GM19351 (cell line): ENCODE results near the gene JDP2.

Source experiments
- ATAC-seq: cut with Tn5 transposase; IDR thresholded peaks from one replicate; pipeline ENCODE4 v1.9.1; 2021; ENCODE audit warnings: mild to moderate bottlenecking, moderate library complexity; ENCODE audit not compliant: unreplicated experiment

JDP2 gene

GRCh38 chr14:75435473-75435872 lies 7.7 kb downstream of the JDP2 start:
- no peak for ATAC-seq

DNA sequence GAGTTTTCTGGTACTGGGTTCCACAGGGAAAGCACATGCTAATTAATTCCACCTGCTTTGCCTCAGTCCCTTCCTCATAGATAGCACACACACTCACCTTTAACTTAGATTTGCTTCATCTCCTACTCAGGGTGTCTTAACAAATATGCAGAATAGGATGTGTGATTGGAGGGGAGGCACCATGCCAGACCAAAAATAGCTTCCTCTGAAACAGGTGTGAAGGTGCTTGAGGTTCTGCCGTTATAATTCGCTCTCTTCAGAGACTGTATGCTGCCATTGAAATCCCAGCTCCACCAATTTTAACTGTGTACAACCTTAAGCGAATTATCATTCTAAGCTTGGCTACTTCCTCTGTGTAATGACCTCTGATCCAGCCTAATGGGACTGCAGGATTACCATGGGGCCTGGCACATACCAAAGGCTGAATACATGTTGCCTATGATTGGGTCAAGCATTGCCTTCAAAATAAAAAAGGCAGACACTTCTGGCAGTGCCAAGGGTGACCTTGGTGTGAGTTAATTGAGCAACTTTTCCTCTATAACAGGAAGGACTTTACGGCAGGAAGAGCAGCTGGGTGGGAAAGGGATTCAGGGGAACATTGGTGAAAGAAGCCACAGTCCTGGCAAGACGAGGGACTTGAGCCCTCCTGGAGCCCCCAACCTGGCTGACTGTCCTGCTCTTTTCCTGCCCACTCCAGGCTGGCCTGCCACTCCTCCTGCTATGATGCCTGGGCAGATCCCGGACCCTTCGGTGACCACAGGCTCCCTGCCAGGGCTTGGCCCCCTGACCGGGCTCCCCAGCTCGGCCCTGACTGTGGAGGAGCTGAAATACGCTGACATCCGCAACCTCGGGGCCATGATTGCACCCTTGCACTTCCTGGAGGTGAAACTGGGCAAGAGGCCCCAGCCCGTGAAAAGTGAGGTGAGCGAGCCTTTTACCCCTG lies 9.7 kb downstream of the JDP2 start:
- no peak for ATAC-seq

- no peak for ATAC-seq
These were observed 10.8 kb downstream of the JDP2 start for GRCh38 chr14:75438486-75439080.

DNA sequence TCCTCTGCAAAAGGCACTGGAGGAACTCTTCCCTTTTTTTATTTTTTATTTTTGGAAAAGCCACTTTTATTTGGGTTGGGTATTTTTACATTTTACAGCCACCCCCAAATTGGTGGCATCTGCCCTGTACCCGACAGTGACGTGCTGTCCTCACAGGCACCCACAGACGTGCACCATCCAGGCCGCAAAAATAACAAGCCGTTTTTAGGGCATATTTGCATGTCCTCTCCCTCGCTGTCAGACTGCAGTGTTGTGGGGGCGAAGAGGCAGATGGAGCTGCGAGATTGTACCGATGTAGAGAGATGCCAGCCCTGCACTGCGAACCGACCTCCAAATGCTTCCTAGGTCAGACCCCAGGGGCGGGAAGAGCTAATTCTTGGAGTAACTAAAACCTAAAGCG lies 12.2 kb downstream of the JDP2 start:
- ATAC-seq: peak; percentile 60

- ATAC-seq: no peak
These were observed 13.1 kb downstream of the JDP2 start for GRCh38 chr14:75440733-75441477.

GRCh38 chr14:75441728-75442127 lies 13.9 kb downstream of the JDP2 start:
- ATAC-seq: no peak

GRCh38 chr14:75442166-75442565 lies 14.3 kb downstream of the JDP2 start:
- no peak for ATAC-seq

DNA sequence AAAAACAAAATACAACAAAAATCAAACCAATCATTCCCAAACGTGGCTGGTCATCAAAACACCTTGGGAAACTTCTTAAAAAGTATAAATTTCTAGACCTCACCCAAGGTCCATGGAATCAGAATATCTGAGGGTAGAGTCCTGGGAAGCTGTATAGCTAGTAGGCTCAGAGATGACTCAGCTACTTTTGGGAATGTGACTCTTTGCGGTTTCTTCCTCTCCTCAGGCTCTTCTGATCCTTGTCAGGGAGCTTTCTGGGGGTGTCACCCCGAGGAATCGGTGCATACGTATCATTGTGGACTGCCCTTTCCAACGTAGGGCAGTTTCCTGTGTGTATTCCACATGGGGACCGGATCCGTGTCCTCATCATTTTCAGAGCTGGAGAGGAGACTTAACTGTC lies 14.8 kb downstream of the JDP2 start:
- no peak for ATAC-seq

DNA sequence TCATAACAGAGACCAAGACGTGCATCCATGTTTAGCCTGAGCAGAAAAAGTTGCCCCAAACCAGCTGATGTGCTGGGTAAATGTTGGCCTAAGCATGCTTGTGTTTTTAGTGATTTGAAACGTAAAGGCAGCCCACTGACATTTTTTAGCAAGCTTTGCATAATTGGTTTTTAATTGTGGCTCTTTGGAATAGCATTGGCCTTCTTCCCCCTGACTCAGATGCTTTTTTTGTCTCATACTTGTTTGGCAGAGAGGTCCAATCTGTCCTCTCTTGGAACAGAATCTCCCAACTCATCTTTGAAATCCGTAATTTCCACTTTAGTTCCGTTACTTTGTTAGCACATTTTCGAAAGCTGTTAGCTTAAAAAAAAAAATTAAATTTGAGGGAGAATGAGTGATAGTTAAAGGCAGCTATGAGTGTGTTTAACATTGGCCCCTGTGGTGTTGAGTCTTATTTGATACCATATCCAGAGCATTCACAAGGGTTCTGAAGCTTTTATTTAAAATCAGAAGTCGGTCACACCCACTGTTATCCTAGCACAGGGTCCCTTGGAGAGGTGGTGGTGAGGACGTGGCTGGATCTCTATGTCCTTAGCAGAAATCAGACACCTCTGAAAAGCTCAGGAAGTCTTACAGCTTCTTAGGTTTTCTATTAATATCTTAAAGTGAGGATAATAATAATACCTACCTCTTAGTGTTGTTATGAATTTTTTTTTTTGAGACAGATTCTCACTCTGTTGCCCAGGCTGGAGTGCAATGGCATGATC lies 15.6 kb downstream of the JDP2 start:
- no peak for ATAC-seq

GRCh38 chr14:75445236-75445635 lies 17.4 kb downstream of the JDP2 start:
- ATAC-seq: no peak

DNA sequence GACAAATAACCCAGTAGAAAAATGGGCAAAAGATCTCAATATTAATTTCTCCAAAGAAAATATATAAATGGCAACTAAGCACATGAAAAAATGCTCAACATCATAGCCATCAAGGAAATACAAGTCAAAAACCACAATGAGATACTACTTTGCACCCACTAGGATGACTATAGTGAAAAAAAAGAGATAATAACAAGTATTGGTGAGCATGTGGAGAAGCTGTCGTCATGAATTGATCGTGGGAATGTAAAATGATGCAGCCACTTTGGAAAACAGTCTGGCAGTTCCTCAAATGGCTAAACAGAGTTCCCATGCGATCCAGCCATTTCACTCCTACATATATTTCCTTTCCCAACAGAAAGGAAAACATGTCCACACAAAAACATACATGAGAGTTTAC lies 18.1 kb downstream of the JDP2 start:
- no peak for ATAC-seq

DNA sequence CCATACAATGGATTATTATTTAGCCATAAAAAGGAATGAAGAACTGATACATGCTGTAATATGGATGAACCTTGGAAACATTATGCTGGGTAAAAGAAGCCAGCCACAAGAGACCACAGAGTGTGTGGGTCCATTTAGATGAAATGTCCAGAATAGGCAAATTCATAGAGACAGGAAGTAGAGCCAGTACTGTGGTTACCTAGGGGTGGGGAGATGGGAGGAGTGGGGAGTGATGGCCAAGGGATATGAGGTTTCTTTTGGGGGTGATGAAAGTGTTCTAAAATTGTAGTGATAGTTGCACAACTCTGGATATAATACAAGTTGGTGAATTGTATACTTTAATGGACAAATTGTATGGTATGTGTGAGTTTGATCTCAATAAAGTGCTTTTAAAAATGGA lies 18.6 kb downstream of the JDP2 start:
- ATAC-seq: no peak

- ATAC-seq: no peak
These were observed 20.4 kb downstream of the JDP2 start for GRCh38 chr14:75448209-75448608.

- no peak for ATAC-seq
These were observed 21.2 kb downstream of the JDP2 start for GRCh38 chr14:75449036-75449435.

GRCh38 chr14:75449696-75450095 lies 21.9 kb downstream of the JDP2 start:
- no peak for ATAC-seq

DNA sequence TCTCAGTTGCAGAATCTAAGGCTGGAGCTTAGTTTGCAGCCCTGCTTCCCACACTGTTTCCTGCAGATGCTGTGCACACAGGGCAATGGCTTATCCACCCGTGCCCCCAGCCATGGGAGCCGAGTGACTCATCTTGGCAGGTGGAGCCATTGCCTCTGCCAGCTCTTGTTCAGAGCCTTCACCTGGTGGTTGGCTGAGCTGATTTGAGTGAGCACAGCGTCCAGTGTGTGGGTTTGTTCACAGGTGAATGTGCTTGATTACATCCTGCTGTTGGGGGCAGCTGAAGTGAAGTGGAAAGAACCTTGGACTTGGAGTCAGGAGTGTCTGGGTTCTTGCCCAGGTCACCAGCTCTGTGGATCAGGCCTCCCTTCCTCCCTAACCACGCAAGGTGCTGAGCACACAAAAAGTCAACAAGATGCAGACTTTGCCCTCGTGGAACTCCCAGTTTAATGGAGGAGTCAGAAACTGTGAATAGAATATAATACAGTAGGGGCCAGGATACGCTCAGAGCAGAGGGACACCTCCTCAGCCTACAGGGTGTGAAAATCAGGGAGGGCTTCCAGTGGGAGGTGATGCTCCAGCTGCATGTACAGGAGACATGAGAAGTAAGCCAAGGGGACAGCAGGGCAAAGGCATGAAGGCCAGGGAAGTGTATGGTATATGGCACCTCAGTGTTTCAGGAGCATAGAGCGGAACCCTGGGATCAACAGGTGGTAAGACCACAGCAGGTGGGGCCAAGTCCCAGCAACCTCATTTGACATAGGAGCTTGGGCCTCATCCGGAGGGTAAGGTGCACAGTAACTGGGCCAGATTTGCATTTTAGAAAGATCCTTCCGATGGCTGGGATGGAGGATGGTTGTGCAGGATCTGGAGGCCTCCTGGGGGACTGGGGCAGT lies 22.8 kb downstream of the JDP2 start:
- ATAC-seq: no peak

DNA sequence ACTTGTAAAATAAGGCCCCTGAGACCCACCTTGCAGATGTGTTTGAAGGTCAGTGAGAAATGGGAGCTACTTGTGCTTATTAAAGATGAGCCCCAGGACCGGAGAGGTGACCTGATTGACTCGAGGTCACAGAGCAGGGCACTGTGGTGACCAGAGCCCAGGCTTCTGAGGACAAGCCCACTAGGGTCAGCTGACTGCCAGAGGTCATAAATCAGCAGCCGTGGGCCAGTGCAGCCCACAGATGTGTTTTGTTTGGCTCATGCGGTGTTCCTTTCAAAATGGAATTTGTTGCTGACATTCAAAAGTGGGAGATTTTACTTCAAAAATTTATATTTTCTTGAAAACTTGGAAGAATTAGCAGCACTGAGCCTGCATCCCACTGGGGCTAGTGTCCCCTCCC lies 24.5 kb downstream of the JDP2 start:
- no peak for ATAC-seq

DNA sequence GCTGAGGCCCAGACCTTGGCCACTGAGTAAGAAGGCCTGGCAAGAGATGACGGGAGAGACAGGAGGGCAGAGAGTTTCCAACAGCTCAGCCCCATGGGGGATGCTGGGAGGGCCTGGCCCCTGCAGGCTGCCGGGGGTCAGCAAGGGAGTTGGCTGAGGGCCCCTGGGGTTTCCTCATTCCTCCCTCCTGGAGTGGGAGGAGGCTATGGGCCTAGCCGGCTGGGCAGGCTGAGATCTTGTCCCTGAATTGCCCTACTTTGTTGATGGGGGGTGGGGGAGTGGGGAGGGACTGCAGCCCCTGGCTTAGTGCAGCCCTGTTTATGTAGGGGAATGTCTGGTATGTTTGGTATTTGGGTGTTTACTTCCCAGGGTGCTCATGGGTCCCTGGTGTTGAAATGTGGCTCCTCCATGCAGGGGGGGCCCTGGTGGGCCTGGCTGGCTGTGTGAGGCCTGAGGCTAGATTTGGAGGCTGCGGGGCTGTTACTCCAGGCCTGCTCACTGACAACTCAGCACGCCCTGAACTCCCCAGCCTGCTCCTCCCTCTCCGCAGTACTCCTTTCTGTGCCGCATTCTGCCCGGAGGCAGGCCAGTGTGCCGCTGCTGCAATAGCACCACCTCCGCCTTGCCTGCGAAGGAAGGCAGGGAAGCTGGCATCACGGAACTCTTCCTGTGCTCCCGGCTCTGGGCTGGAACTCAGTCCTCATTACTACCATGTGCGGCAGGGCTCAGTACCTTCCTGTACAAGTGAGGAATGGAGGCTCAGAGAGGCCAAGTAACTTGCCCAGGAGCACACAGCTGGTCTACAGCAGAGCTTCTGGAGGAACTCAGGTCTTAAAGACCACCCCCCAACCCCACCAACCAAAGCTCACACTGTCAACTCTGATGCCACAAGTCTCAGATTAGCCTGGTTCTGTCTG lies 25.3 kb downstream of the JDP2 start:
- no peak for ATAC-seq
